K562 (cell line): ENCODE data around the gene ERCC6L. TPM values are rescaled to one million over a fixed set of nuclear protein-coding genes. Genes with fewer than 3 reads are reported as not detected.

Source experiments
- ATAC-seq: fragments of 200-7000 bp; cut with Tn5 transposase; 3 replicates; pipeline ENCODE4 v1.9.1; 2020; ENCODE audit warnings: moderate library complexity
- BruUV-seq: library from RNA; stranded (reverse); fragments of 400-500 nt; replicated peaks from 2 replicates; lab custom pipeline; 2021; lab: Mats Ljungman, UMichigan
- CTCF ChIA-PET: fragments of 300-600 bp; formaldehyde crosslinking; extraction: SDS; loops from one replicate; lab custom pipeline; 2021; ENCODE audit warnings: low intra/inter-chr PET ratio; lab: Yijun Ruan, JAX
- POLR2A ChIA-PET: fragments of 300-600, 350-650 bp; sonication (Branson Sonifier 250); formaldehyde crosslinking; extraction: SDS; loops from one replicate; lab custom pipeline; 2021; ENCODE audit warnings: antibody characterized with exemption, inconsistent platforms; lab: Yijun Ruan, JAX
- DNase-seq, 4 experiments: peaks; one replicate each; pipeline versions ENCODE4 v3.0.0 to v3.0.0-alpha.2; 2011 to 2018; ENCODE audit warnings: low spot score in 3 of 4, mixed read lengths in 3 of 4; ENCODE audit errors: extremely low read depth in 1 of 4
- FAIRE-seq: peaks from 2 replicates; lab custom pipeline; 2011; peaks lifted over from hg19 to GRCh38; lab: Jason Lieb, UNC
- H2AFZ ChIP-seq: 2 replicates; pipeline ENCODE4 v1.6.0; 2011; ENCODE audit warnings: low read depth, low read length, control low read depth, inconsistent platforms
- H3K27ac ChIP-seq: fragments of 200-600 bp; 3 replicates; pipeline ENCODE4 v1.8.0; 2011; ENCODE audit warnings: low read depth, mild to moderate bottlenecking, control low read depth, inconsistent platforms, low read length, moderate library complexity, mixed read lengths; ENCODE audit errors: extremely low read depth
- H3K27me3 ChIP-seq, 2 experiments: fragments of 300-600 bp in 1 of 2; 2 replicates in 1 of 2; 3 replicates in 1 of 2; pipeline versions ENCODE4 v1.6.0 to v1.8.0; 2011; ENCODE audit warnings: inconsistent platforms in 2 of 2, low read length in 2 of 2, mild to moderate bottlenecking in 1 of 2, mixed read lengths in 1 of 2, moderate library complexity in 1 of 2; ENCODE audit not compliant: control insufficient read depth in 2 of 2, insufficient read depth in 2 of 2
- H3K36me3 ChIP-seq: fragments of 300-600 bp; 3 replicates; pipeline ENCODE4 v1.8.0; 2011; ENCODE audit warnings: mild to moderate bottlenecking, low read length, inconsistent platforms; ENCODE audit not compliant: control insufficient read depth, insufficient read depth
- H3K4me1 ChIP-seq, 2 experiments: fragments of 200-600 bp in 1 of 2; replicated peaks in 1 of 2; 2 replicates in 1 of 2; 3 replicates in 1 of 2; pipeline versions ENCODE4 v1.5.1 to v1.8.0; 2011; ENCODE audit warnings: inconsistent platforms in 2 of 2, low read length in 2 of 2, mild to moderate bottlenecking in 1 of 2, mixed read lengths in 1 of 2, moderate library complexity in 1 of 2; ENCODE audit not compliant: control insufficient read depth in 2 of 2, insufficient read depth in 2 of 2
- H3K4me2 ChIP-seq: 2 replicates; pipeline ENCODE4 v1.6.1; 2011; ENCODE audit warnings: low read length, control low read depth, inconsistent platforms, mixed read lengths; ENCODE audit not compliant: insufficient read depth
- H3K4me3 ChIP-seq: fragments of 200-600 bp; sonication (generic), shearing (Covaris generic); 2 replicates; pipeline ENCODE4 v1.5.1; 2016; ENCODE audit warnings: control low read depth, inconsistent platforms
- H3K79me2 ChIP-seq: fragments of 200-600 bp; 3 replicates; pipeline ENCODE4 v1.8.0; 2011; ENCODE audit warnings: low read length, inconsistent platforms; ENCODE audit not compliant: control insufficient read depth, insufficient read depth
- H3K9ac ChIP-seq, 2 experiments: 2 replicates each; pipeline versions ENCODE4 v1.6.0 to v1.6.1; 2011; ENCODE audit warnings: low read depth in 2 of 2, low read length in 2 of 2, control low read depth in 1 of 2, inconsistent platforms in 1 of 2, mild to moderate bottlenecking in 1 of 2, mixed read lengths in 1 of 2; ENCODE audit not compliant: insufficient read depth in 1 of 2
- H3K9me1 ChIP-seq: one replicate; pipeline ENCODE4 v1.6.0; 2011; ENCODE audit warnings: inconsistent platforms, mild to moderate bottlenecking, low read length, moderate library complexity; ENCODE audit not compliant: control insufficient read depth, insufficient read depth
- H3K9me3 ChIP-seq: replicated peaks from 2 replicates; pipeline ENCODE4 v1.5.1; 2011; ENCODE audit warnings: low read depth, low read length, inconsistent platforms; ENCODE audit not compliant: control insufficient read depth, insufficient read depth
- H4K20me1 ChIP-seq: replicated peaks from 2 replicates; pipeline ENCODE4 v1.6.1; 2011; ENCODE audit warnings: low read length, inconsistent platforms, mixed read lengths; ENCODE audit not compliant: control insufficient read depth, insufficient read depth
- BCL6 ChIP-seq: fragments of 250-450 bp; sonication (Bioruptor Pico); IDR thresholded peaks from 2 replicates; pipeline ENCODE4 v1.4.0; 2020
- ELF2 ChIP-seq: fragments of 250-450 bp; sonication (Bioruptor Pico); IDR thresholded peaks from 2 replicates; pipeline ENCODE4 v1.5.0; 2021; ENCODE audit warnings: mild to moderate bottlenecking
- MCM5 ChIP-seq: fragments of 450-650 bp; IDR thresholded peaks from 2 replicates; pipeline ENCODE4 v1.6.1; 2016; ENCODE audit warnings: low read depth
- MTA1 ChIP-seq: fragments of 450-650 bp; IDR thresholded peaks from 2 replicates; pipeline ENCODE4 v1.6.1; 2017; ENCODE audit warnings: borderline replicate concordance
- NFRKB ChIP-seq: fragments of 450-650 bp; IDR thresholded peaks from 2 replicates; pipeline ENCODE4 v1.6.1; 2016; ENCODE audit warnings: low read depth
- RFX7 ChIP-seq: fragments of 250-450 bp; sonication (Bioruptor Pico); IDR thresholded peaks from 2 replicates; pipeline ENCODE4 v1.5.1; 2021; ENCODE audit warnings: mild to moderate bottlenecking
- USF1 ChIP-seq: sonication (generic); formaldehyde crosslinking; IDR thresholded peaks from 2 replicates; pipeline ENCODE4 v1.9.0; 2022; ENCODE audit warnings: mild to moderate bottlenecking, missing genetic modification reagents
- ZKSCAN8 ChIP-seq: fragments of 200-800 bp; sonication (Bioruptor generic); IDR thresholded peaks from 2 replicates; pipeline ENCODE4 v1.6.1; 2016; ENCODE audit warnings: missing genetic modification characterization, missing compliant biosample characterization
- ZNF124 ChIP-seq: sonication (generic); formaldehyde crosslinking; IDR thresholded peaks from 2 replicates; pipeline ENCODE4 v1.8.1; 2022; ENCODE audit warnings: missing genetic modification reagents
- WGBS: fragments of 100-300 bp; shearing (Covaris generic); methylation state at CpG from one replicate; pipeline ENCODE4 v1.1.6; 2016; ENCODE audit warnings: low coverage, mixed read lengths; ENCODE audit not compliant: insufficient coverage; ENCODE audit errors: missing lambda C conversion rate; 5-methylcytosine and 5-hydroxymethylcytosine counted together
- in situ Hi-C: fragments of 300-500 bp; cut with MboI; formaldehyde crosslinking; loops from 4 replicates; pipeline ENCODE4 v1.15.0; 2018; ENCODE audit warnings: inconsistent platforms, mixed read lengths
- intact Hi-C: fragments of 100-400 bp; cut with micrococcal nuclease; formaldehyde crosslinking; loops from 2 replicates; pipeline ENCODE4 v1.14.2; 2022
- polyA plus RNA-seq, 8 experiments: library from polyadenylated mRNA; depleted of rRNA in 4 of 8; stranded (reverse) in 5 of 8; unstranded in 3 of 8; fragments of >200 nt; fragmentation: Nextera tagmentation in 2 of 8; fragmentation: Illumina TruSeq in 1 of 8; extraction: Ambion mirVana in 2 of 8; extraction: Trizol in 1 of 8; gene quantifications; 2 replicates each; pipeline versions ENCODE4 v1.2.1 to v1.2.3, GENCODE V29; 2011 to 2014; ENCODE audit warnings: inconsistent platforms in 1 of 8, missing spikeins in 1 of 8
- total RNA-seq, 7 experiments: library from RNA; depleted of rRNA in 6 of 7; stranded (reverse); fragments of >200 nt in 6 of 7; fragmentation: Illumina TruSeq in 2 of 7; extraction: Trizol in 2 of 7; gene quantifications; 2 replicates each; pipeline versions ENCODE4 v1.2.1 to v1.2.3, GENCODE V29; 2011 to 2021; ENCODE audit warnings: low replicate concordance in 1 of 7
- TF ChIP-seq, protein P1 (sequence below), 2 experiments: fragments of 450-650 bp in 1 of 2; sonication (generic) in 1 of 2; formaldehyde crosslinking in 1 of 2; IDR thresholded peaks; 2 replicates each; pipeline versions ENCODE4 v1.7.1 to v1.9.0; 2016 to 2022; ENCODE audit warnings: inconsistent platforms in 1 of 2, mild to moderate bottlenecking in 1 of 2, missing genetic modification reagents in 1 of 2

ERCC6L gene
- total and polyA plus RNA-seq, 9 of the 15 experiments (the other 6 are each of a cell fraction or from before 2014, with no cell fraction given) = 6.4 to 17.4 (median 11.9) TPM

DNA sequence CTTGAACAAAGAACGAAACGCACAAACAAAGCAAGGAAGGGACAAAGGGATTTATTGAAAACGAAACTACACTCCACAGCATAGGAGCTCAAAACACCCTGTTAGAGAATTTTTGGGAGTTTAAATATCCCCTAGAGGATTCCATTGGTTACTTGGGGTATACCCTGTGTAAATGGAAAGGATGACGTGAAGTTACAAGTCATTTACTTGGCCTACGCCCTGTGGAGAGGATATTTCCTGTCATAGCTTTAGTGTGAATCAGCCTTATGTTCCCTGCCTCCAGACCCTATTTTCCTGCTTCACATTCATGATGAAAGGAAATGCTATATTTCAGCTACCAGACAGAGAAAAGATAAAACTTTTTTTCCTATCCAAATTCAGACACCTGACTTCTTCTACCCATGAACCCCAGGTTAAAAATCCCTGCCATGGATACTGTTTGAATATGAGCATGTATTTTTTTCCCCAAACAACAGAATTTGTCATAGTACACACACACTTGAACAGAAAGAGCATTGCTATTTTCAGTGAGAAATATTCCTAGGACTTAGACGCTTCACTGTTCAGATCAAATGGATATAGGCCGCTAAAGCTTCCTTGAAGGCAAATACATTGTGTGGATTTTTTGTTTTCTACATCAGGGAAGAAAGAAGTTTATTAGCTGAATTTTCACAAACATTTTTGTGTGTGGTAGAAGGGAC is 36.8 kb downstream of the ERCC6L start:
- ChIA-PET CTCF (no interaction called here), POLR2A (interaction anchor here (1.3 kb wide), 1 partner anchor 9 kb away, joined by 3 read pairs; no protein-coding TSS in a partner anchor)
- H3K4me2 ChIP-seq = no peak overlapping the region
- no TSS peak for BruUV-seq
- no peak for DNase-seq
- WGBS = 79% methylated on average over 7 of the region's 7 CpGs
- H3K4me3 ChIP-seq = no peak overlapping the region
- H3K9ac ChIP-seq = no peak overlapping the region
- H3K79me2 ChIP-seq = no peaks in the 10 kb centered on the region
- peaks cover 26% of the 10 kb centered on the region for H3K36me3 ChIP-seq
- no peaks in the 10 kb centered on the region for H3K27me3 ChIP-seq
- no peaks in the 10 kb centered on the region for H3K9me3 ChIP-seq
- no peak for ATAC-seq
- no peaks in the 10 kb centered on the region for H4K20me1 ChIP-seq
- in situ Hi-C loops = no loop called here
- no peak overlapping the region for H3K27ac ChIP-seq
- intact Hi-C loops = no loop called here
- FAIRE-seq = no peak
- H2AFZ ChIP-seq = no peak overlapping the region
- TF ChIP-seq RFX7 (no peak), USF1 (no peak), ZKSCAN8 (CRISPR knock-in tag) (no peak), MCM5 (no peak), MTA1 (no peak), NFRKB (no peak), BCL6 (no peak), ELF2 (CRISPR knock-in tag) (no peak), ZNF124 (CRISPR knock-in tag) (no peak)
- TF ChIP-seq, protein P1, sequence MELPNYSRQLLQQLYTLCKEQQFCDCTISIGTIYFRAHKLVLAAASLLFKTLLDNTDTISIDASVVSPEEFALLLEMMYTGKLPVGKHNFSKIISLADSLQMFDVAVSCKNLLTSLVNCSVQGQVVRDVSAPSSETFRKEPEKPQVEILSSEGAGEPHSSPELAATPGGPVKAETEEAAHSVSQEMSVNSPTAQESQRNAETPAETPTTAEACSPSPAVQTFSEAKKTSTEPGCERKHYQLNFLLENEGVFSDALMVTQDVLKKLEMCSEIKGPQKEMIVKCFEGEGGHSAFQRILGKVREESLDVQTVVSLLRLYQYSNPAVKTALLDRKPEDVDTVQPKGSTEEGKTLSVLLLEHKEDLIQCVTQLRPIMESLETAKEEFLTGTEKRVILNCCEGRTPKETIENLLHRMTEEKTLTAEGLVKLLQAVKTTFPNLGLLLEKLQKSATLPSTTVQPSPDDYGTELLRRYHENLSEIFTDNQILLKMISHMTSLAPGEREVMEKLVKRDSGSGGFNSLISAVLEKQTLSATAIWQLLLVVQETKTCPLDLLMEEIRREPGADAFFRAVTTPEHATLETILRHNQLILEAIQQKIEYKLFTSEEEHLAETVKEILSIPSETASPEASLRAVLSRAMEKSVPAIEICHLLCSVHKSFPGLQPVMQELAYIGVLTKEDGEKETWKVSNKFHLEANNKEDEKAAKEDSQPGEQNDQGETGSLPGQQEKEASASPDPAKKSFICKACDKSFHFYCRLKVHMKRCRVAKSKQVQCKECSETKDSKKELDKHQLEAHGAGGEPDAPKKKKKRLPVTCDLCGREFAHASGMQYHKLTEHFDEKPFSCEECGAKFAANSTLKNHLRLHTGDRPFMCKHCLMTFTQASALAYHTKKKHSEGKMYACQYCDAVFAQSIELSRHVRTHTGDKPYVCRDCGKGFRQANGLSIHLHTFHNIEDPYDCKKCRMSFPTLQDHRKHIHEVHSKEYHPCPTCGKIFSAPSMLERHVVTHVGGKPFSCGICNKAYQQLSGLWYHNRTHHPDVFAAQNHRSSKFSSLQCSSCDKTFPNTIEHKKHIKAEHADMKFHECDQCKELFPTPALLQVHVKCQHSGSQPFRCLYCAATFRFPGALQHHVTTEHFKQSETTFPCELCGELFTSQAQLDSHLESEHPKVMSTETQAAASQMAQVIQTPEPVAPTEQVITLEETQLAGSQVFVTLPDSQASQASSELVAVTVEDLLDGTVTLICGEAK (IDR thresholded peaks at IDR 0.05) = no peak
- TF ChIP-seq, protein P1 (CRISPR knock-in tag; IDR thresholded peaks at IDR 0.05) = no peak
- no peaks in the 10 kb centered on the region for H3K9me1 ChIP-seq
- H3K4me1 ChIP-seq = no peaks in the 10 kb centered on the region
